Stimulated activated CD8-positive, alpha-beta memory T cell treated with anti-CD3 and anti-CD28 coated beads, Interleukin-2, amount 100 ng/mL, for 1 hour (primary cell): ENCODE data around the gene IFTAP.

Source experiments
- DNase-seq, 2 donors: peaks; one replicate each; pipeline ENCODE4 v3.0.0-alpha.2; 2020; ENCODE audit warnings: low read depth in 2 of 2

The IFTAP gene

DNA sequence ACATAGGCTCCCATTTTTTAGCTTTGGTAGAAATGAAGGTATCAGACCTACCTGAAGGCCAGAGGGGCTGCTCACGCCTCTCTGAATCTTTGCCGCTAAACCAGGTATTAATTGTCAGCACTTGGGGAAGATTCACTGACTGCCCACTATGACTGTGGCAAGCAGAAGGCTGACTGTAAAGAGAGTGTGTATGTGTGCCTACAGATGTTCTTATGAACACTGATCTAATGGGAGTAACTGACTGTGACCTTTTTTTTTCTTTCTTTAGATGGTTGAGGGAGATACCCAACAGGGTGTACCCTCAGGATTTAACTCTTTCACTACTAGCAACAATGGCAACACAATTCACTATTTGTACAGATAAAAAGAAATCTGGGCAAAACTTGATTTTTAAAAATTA lies 3.7 kb downstream of the IFTAP start, which contains the start of gene RAG2:
TSS of gene RAG2 (minus strand) at position 186 of the 400 bp plus-strand sequence. CDS start 4,068 bp downstream, outside the sequence.
- no peak for DNase-seq

DNA sequence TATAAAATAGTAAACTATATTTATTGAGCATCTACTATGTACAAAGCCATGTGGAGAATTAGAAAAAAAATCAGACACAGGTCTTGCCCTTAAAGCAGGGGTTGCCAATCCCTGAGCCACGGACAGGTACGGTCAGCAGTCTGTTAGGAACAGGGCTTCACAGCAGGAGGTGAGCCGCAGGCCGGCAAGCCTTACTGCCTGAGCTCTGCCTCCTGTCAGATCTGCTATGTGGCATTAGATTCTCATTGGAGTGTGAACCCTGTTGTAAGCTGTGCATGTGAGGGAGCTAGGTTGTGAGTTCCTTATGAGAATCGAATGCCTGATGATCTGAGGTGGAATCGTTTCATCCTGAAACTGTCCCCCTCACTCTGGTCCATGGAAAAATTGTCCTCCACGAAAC lies 5.9 kb downstream of the IFTAP start:
- DNase-seq: no peak

DNA sequence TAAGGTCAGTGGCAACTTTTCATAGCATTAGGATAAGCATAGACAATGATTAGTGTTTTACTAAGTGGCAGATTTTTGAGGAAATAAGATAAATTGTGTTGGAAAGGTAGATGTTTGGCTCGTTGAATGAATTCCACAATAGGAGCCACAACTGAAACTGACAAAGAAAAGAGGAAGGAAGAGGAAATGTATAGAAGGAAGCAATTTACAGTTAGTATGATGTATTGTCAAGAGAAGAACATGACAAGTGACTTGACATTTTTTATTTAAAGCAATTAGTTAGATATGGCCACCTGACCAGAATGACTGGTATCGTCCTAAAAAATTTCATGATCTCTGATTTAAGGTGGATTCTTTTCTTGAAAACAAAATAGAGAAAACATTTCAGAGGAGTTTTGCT lies 6.9 kb downstream of the IFTAP start:
- no peak for DNase-seq

DNA sequence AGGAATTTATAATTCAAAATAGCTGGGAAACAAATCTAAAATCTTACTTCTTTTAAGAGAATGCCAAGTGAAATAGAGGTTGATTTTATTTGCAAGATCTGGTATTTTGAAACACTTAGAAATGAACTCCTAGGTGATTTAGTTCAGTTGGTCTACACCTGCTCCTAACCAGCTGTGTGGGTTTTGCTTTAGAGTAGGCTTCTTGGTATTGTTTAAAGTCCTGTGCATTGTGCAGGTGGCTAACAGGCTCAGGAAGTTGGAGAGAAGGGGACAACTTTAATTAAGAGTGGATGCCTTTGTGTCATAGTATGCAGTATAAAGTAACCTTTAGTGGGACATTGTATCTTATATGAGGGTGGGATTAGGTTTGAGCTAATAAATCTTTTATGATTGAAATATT lies 7.8 kb downstream of the IFTAP start:
- DNase-seq: no peak

DNA sequence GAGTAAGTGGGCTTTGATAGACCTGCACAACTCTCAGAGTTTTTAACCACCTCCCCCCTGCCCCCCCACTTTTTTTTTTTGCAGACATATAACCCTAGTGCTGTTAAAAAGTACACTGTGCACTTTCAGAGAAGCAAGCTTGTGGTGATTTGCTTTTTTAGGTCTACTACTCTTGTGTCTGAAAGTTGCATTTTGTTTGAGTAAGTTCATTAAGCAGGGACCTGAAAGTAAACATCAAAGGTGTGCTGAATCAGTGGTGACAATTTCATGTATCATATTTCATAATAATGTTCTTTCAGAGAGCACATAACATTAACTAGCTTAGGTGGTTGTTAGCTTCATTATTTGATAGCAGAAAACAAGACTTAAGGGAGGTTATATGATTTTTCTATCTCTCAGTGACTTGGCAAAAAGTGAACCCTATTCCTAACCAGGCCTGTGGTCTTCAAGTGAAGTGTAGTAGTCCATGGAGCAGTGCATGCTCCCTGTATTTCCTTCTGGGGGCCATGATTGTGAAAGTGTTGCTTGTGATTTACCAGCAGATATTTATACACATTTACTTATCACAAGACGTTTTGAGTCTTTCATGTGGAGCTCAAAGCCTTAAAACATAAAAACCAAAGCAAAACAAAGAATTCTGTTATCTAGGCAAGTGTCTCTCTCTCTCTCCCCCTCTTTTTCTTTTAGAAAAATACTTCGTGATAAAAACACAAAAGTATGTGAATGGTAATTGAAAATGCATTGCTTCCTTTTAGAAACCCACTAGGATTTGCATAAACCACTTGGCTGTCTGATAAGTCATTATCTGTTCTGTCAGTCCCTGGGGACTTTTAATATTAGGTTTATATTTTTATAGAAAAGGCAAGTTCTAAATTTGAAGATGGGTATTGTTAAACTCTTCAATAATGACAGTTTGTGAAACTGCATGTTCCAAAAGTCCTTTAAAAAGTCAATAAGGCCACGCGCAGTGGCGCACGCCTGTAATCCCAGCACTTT lies 11.2 kb downstream of the IFTAP start:
- no peak for DNase-seq

DNA sequence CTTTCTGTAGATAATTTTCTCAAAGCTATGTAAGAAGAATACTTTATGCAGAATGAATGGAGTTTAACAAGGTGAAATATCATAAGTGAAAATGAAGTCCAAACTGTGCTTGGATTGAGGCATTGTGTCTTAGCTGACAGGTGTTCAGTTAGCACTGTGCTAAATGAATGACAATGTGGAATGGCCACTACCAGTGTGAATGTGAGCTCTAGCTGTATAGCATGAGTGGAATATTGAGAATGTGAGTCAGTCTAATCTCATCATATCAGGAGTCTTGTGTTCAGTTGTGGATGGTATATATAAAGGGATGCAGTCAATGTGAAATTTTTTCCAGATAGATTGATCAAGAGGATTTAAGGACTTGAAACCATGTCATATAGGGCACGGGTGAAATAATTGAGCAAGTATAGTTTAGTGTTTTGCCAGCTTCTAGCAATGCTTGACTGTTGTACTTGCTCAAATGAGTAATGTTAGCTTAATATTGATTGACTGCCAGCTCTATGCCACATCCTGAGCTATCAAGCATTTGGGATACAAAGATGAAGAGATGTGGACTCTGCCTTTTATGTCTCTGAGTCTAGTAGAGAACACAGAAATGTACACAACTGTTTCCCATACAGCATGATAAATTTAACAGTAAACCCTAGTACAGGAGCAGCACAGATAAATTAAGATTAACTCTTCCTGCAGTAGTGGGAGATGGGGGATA lies 14.3 kb downstream of the IFTAP start:
- no peak for DNase-seq

DNA sequence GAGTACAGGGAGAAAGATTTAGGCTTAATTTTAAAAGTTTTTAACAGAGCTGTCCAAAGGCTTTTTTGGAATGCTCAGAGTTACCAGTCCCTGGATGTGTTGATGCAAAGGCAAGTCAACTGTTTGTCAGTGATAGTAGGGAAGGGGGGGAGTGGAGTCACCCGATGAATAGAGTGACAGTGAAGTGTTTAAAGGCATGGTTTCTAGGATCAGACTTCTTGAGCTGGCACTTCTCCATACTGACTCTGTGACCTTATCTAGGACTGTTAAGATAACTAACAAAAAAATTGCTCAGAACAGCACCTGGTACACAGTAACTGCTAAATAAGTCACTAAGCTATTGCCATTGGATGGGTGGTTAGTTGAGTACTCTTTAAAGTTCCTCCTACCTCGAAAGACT lies 15.1 kb downstream of the IFTAP start:
- no peak for DNase-seq

DNA sequence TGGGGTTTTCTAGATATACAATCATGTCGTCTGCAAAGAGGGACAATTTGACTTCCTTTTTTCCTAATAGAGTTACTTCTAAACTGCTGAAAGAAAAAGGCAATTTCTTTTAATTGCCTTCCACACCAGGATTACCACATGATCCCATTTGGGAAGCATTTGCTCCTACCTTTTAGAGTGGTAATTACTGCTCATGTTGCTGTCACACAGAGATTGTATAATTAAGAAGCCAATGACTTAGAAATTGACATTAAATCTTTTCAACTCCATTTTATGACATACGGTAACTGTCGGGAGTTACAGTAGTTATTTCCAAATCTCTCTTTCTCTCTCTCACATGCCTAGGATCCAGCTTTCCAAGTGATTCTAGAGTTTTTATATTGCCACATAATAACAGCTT lies 21.5 kb downstream of the IFTAP start:
- DNase-seq: no peak

DNA sequence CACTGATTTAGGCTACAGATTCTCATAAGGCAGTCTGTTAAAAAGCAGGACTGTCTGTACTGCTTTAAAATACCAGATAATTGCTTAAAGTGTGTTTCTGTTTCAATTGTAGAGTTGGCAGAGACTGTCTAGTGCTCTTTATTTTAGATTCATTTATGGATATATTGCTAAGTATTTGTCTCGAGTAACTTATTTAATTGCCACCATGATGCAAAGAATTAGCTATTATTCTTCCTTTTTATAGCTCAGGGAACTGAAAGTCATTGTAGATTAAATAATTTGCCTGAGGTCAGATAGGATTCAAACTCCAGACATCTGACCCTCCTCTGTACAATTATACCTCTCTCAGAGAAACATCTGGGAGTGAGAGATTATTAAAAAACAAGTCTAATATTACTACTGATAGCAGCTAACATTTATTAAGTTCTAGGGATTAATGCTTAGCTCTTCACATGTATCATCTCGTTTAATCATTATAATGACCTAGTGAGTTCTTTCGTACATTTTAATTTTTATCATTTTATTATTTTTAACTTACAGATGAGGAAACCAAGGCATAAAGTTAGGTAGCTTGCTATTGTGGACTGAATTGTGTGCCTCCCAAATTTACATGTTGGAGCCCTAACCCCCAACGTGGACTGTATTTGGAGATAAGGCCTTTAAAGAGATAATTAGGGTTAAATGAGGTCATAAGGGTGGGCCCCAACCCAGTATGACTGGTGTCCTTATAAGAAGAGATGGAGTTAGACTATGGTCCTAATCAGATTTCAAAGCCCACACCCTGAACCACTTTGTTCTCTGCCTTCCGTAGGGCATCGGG lies 23.5 kb downstream of the IFTAP start:
- DNase-seq: no peak

DNA sequence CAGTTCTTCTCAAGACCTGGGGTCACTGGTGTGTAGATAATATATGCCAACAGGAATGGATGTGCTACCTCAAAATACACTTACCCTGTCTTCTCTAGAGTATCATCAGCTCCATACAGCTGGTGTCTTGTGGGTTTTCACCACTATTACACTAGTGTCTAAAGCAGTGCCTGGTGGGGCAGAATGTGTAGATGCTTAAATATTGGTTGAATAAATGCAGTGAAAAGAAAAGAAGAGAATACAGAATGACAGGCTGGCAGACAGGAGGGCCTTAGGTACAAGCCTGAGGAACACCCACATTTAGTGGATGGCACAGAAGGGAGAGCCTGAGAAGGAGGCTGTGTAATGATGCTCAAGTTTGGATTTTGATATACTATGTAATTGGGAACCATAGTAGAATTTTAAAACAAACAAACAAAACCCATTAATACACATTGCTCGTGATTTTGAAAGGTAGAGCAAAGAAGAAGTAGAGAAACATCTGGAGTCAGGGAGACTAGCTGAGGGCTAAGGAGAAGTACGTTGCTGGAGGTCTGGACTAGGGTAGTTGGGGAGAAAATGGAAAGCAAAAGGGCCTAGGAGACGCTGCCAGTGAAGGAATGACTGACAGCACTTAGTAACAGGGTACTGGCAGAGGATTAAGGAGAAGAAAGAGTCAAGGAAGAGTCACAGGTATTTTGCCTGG lies 24.2 kb downstream of the IFTAP start:
- no peak for DNase-seq

DNA sequence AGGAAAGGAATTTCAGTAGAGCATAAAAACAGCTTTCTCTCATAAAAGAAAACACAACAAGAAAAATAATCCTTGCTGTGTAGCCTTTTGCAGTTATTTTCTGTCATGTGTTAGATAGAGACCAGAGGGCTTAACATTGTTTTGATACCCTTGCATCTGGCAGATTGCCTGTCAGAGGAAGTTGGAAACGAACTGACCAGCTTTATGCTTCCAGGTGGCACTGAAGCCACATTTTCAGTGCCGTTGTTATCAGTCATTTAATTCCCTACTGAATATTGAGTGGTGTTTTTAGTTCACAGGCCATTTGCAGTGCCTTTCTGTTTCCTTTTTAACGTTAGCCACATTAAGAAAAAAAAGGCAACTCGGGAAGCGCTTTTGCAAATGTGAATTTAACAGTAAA lies 25.2 kb downstream of the IFTAP start:
- no peak for DNase-seq

DNA sequence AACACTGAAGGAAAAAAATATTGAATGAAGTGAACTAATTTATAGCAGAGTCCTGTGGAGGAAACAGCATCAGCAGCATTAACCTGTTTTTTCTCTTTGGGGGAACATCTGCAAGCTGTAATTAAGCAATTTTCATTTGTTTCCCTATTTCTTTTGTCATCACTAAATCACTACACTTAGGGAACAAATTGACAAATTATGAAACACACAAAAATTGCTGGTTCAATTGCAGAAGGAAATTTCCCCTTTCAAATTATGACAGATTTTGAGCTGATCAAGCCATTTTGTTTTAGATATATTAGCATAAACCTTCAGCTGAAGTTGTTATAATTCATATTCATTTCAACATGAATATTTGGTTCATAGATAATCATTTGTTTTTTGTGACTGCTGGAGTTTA lies 25.9 kb downstream of the IFTAP start:
- no peak for DNase-seq

DNA sequence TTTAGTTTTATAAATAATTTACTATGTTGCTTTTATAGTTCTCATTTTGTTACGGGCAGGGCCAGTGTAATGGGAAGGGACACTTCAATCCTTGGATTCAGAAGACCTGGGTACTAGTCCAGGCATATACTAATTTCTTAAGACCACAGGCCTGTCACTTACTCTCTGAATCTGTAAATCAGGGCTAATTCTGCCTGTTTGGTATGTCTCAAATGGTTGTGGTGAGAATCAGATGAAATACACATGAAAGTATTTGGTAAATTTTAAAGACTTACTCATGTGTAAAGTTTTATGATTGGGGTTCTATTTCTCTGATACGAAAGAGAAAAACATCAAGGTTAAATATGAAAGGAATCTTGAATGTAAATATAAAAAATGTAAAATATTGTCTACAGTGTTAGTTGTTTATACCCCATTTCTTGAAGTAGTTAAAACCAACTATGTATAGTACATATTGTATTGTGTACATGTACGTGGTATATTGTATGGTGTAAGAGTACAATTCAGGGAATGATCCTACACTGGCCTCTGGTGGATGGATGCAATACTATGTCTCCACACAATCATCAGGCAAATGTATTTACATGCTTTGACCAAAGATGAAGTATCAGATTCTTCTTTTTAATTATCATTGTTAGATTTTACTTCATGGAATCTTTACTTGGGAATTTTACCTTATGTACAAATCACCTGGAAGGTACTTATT lies 28.3 kb downstream of the IFTAP start:
- no peak for DNase-seq

DNA sequence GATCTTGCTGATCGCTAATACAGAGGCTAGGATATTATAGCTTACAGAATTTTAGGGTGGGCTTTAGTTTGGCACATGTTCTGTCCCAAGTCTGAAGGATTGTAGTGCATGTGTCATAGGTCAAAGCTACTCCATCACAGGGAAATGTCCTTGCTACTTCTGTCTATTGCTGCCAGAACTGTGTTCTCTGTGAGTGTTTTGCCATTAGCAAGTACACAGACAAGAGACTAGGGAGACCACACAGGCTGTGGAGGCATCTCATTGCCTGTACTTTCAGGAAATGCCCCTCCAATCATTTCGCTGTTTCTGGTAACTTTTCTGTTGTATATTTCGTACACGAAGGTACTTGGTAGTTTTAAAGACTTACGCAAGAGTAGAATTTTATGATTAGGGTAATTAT lies 29.2 kb downstream of the IFTAP start:
- no peak for DNase-seq

DNA sequence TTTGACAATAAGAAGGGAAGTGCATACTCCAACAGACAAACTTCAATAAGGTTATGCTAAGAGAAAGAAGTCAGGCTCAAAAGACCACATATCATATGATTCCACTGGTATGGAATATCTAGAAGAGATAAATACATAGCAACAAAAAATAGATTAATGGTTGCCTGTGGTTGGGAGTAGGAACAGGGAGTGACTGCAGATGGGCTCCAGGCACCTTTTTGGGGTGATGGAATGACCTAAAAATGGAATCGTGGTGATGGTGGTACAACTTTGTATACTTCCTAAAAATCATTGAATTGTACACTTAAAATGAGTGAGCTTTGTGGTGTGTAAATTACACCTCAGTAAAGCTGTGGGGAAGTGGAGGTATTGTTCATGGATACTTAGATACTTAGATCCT lies 32.7 kb downstream of the IFTAP start:
- DNase-seq: no peak

DNA sequence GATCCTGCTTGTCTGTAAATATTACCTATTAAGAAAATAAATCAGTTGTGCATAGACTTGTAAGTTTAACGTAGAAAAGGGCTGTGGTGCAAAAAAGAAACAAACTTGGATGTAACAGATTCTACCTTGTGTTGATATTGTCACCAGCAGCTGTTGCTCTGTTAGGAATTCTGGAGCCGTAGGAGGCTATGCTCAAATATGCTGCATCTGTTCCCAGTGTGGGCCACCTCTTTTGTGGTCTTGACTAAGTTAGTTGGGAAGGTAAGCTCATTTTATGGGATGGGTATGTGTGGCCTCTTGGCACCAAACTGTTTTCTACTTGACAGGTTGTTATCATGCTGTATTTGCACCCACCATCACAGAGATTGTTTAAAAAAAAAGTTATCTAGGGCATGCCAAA lies 33.2 kb downstream of the IFTAP start:
- no peak for DNase-seq

DNA sequence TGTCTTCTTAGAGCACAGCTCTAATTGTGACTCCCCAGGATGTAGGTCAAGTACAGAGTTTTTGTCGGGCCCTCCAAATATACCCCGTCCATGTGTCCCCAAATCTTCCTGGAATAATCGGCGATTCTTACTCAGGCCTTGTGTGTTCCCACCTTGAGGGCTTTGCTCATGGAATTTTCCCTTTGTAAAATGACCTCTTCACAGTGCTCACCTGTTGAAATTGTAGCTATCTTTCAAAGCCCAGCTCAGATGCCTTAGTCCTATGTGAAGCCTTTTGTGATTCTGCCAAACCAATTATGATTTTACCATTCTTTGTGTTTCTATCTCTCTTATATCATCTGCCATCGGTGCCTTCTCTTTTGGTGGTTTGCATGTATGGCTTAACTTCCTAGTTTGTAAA lies 33.8 kb downstream of the IFTAP start:
- DNase-seq: no peak

DNA sequence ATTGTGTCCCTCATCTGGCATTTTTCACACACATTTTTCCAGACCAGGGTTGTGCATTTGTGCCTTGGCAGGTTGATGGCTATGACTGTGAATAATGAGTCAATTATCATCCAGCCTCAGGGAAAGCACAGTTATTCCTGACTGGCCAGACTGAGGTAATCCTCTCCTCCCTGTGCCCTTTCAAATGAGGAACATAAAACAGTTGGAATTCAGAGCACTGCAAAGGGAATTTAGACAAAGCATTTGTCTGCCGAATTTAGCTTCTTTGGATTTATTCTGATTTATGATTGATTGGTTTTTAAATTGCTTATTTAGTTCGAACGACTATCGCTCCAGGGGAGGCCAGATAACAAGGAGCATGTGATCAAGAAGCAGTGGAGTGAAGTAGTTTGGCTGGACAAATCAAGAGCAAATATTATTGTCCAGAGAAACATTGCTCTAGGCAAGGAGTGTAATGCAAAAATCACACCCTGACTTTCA lies 34.5 kb downstream of the IFTAP start:
- DNase-seq: no peak

DNA sequence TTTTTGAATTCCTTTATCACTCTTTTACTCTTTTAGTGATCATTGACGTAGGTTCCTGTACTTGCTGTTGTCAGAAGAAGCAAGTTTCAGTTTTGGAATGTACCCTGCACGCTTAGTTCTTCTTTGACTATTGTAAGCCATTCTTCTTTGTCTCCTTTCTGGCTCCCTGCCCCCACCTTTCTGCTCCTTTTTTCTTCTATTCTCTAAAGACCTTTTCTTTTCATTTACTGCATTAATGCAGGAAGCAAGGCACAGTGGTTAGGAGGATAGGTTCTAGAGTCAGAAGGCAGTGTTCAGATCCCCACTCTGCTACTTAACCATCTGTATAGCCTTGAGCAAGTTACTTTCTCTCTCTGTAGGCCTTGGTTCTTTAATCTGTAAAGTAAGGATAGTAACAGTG lies 37.5 kb downstream of the IFTAP start:
- no peak for DNase-seq

DNA sequence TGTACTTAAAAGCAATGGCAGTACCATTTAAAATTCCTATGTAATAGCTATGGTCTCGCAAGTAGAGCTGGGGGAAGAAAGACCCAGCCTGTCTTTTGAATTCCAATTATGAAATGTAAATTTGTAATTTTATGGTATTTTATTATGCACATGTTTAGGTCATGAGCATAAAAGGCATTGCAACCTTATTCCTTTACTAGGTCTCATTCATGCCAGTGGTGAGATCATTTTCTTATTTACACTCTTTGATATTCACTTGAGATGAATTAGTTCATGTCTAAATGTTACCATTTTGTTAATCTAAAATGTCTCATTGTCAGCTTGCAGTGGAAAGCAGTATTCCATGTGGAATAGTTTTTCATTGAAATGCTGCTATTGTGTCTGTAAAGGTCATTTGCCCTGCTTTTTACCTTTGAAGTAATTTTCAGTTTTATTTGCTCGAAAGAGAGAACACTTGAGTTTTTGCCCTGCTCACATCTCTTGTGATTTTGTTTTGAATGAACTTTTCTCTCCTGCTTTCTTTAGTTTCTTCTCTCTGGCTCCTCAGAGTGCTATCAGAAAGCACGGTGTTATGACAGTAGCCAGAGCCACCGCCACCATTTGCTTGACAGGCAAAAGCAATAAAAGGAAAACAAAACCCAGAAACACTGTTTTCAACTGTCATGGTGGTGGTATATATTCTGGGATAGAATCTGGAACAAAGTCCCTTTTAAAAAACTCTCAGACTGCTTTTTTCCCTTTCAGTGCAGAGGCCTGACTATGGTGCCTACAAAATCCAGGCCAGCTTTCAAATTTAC lies 41.0 kb downstream of the IFTAP start:
- no peak for DNase-seq
